HG03064 (cell line): ENCODE results near the gene TANGO6.
"Not testable (repeated sequence)": the region's sequence is repeated elsewhere in the genome, so short reads cannot be mapped to it uniquely, and the experiment has no call there.

Source experiments
- ATAC-seq: cut with Tn5 transposase; IDR thresholded peaks from one replicate; pipeline ENCODE4 v1.9.1; 2021; ENCODE audit warnings: low read depth; ENCODE audit not compliant: unreplicated experiment

The TANGO6 gene

DNA sequence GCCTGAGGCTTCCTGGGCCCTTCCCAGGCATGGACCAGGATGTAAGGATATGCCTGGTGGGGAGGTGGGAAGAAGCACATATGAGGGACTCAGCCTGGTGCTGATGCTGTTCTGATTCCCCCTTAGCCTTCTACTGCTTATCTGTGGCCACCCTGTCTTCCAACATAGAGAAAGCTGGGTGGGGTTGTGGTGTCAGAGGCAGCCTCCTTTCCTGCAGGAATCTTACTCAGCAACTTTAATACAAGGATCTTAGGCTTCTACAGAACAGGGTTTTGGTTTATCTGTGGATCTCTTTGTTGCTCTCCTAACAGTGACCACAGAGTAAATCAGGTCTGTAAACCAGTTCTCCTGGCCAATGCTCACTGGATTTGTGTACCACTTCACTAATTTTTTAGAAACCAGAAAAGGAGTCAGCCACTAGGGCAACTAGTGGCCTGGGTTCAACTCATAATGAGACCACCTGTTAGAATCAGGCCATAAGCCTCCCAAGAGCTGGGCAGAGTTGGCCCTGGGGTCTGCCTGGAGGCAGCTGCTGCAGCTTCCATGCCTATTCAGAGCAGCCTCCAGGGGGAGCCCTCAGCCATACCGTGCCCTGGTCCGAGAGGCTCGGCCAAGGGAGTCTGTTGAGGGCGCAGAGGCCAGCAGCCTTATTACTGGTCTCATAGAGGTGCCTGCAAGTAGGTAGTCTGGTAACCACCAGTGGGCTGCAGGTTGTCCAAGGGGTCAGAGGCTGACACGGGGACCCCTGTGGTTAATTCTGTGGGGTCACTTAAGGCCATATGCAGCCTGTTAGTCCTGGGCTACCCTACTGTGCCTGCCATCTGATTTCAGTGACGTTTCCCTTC, 269.2 kb downstream of the TANGO6 start:
- ATAC-seq = no peak

GRCh38 chr16:69113216-69113615, 269.9 kb downstream of the TANGO6 start:
- ATAC-seq = no peak

DNA sequence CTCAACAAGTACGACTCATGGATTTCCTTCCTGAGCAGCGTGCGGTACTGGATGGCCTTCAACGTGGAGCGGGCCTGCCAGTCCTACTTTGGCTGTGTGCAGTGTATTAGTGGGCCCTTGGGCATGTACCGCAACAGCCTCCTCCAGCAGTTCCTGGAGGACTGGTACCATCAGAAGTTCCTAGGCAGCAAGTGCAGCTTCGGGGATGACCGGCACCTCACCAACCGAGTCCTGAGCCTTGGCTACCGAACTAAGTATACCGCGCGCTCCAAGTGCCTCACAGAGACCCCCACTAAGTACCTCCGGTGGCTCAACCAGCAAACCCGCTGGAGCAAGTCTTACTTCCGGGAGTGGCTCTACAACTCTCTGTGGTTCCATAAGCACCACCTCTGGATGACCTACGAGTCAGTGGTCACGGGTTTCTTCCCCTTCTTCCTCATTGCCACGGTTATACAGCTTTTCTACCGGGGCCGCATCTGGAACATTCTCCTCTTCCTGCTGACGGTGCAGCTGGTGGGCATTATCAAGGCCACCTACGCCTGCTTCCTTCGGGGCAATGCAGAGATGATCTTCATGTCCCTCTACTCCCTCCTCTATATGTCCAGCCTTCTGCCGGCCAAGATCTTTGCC, 271.1 kb downstream of the TANGO6 start:
- ATAC-seq = no peak

- ATAC-seq = no peak
These were observed 271.6 kb downstream of the TANGO6 start for GRCh38 chr16:69114976-69115355.

- ATAC-seq = no peak
These were observed 272.0 kb downstream of the TANGO6 start for GRCh38 chr16:69115361-69115760.

DNA sequence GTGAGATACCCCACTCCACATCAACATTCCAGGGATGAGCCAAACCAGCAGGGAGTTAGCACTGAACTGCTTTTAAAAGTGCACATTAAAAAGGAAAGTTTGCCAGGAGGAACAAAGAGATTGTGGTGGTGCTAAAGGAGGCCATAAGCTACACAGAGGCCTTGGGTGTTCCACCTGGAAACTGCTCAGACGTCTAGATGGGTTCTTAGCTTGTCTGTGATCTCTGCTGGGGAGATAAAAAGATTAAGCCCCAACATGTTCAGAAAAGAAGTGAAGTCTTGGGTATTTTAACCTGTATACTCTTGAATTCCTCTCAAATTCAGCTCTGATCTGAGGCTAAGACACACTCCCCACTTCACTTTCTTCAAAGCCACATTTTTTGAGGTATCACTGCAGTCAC, 272.5 kb downstream of the TANGO6 start:
- no peak for ATAC-seq

- ATAC-seq = no peak
These were observed 273.0 kb downstream of the TANGO6 start for GRCh38 chr16:69116256-69116875.

- no peak for ATAC-seq
These were observed 273.6 kb downstream of the TANGO6 start for GRCh38 chr16:69116906-69117305.

DNA sequence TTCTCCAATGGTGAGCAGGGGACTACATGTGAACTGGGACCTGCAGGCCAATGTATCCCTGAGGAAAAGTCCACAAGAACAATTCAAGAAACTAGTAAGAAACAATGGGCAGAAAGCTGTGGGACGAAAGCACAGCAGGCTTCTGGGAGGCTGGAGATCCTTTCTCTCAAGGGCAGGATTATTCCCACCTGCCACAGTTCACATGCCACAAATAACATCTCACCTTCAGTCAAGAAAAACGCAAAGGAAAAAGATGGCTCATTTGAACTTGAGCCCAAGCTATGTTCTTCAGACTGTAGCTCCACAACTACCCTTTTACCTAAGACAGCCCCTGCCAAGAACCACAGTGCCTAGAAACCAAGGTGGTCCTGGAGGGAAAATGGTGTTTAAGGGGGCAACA, 275.1 kb downstream of the TANGO6 start:
- ATAC-seq = no peak

DNA sequence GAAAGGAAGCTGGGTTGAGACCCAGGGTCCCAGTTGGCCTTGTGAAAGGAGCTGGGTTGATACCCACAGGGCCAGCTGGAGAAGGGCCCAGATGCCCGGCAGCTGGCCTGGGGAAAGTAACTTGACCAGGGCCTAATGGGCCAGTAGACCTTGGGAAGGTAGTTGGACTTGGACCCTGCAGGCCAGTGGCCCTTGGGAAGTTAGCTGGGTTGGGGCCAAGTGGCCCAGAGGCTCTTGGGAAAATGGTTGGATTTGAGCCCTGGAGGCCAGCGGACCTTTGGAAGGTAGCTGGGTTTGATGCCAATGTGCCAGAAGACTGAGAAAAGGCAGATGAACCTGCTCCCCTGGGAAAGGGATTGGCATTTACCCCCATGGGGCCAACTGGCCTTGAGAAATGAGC, 275.7 kb downstream of the TANGO6 start:
- ATAC-seq = no peak

- ATAC-seq = no peak
These were observed 276.2 kb downstream of the TANGO6 start for GRCh38 chr16:69119536-69119935.

DNA sequence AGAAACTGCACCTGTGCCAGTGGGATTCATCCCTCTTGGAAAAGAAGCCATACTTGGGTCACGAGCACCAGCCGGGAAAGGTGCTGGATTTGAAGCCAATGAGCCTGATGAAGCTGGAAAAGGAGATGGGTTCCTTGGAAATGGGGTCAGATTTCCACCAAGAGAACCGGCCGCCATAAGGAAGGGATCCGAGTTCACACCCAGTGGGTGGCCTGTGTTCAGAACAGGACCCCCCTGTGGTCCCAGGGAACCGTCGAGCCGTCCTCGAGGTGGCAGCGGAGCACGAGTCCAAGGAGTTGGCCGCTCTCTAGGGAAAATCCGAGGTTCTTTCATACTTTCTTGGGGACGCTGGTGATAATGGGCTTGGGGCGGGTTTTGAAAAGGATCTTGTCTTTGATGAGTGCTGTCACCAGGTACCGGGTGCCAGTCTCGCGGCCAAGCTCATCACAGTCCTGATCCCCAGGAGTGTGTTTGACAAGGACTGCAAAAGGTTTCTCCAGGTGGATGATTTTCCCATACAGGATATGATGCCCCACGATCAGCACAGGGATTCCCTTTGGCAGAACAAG, 276.8 kb downstream of the TANGO6 start:
- ATAC-seq = no peak

GRCh38 chr16:69123910-69124309, 280.6 kb downstream of the TANGO6 start:
- ATAC-seq = no peak

DNA sequence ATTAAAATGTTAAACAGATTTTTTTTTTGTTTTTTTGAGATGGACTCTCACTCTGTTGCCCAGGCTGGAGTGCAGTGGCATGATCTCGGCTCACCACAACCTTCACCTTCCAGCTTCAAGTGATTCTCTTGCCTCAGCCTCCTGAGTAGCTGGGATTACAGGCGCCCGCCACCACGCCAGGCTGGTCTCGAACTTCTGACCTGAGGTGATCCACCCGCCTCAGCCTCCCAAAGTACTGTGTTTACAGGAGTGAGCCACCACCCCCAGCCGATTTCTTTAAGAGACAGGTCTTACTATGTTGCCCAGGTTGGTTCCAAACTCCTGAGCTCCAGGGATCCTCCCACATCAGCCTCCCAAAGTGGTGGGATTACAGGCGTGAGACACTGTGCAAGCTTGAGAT, 281.1 kb downstream of the TANGO6 start:
- ATAC-seq = not testable (repeated sequence)

DNA sequence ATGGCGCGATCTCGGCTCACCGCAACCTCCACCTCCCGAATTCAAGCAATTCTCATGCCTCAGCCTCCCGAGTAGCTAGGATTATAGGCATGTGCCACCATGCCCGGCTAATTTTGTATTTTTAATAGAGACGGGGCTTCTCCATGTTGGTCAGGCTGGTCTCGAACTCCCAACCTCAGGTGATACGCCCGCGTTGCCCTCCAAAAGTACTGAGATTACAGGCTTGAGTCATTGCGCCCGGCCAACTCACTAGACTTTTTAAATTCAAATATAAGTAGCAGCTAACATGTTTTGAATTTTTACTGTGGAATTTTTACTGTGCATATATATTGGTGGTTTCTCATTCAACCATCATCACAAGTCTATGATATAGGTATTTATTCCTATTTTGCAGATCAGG, 281.6 kb downstream of the TANGO6 start:
- not testable (repeated sequence) for ATAC-seq

GRCh38 chr16:69126221-69126620, 282.9 kb downstream of the TANGO6 start:
- ATAC-seq = no peak

DNA sequence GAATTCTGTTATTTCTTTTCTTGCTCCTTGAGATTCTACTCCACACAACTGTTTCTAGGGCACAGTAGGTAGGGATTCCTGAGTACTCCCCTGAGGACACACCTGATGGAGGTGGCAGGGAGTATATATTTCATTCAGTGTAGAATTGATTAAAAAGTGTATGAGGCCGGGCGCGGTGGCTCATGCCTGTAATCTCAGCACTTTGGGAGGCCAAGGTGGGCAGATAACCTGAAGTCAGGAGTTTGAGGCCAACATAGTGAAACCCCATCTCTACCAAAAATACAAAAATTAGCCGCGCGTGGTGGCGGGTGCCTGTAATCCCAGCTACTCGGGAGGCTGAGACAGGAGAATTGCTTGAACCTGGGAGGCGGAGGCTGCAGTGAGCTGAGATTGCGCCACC, 283.5 kb downstream of the TANGO6 start:
- ATAC-seq = not testable (repeated sequence)

DNA sequence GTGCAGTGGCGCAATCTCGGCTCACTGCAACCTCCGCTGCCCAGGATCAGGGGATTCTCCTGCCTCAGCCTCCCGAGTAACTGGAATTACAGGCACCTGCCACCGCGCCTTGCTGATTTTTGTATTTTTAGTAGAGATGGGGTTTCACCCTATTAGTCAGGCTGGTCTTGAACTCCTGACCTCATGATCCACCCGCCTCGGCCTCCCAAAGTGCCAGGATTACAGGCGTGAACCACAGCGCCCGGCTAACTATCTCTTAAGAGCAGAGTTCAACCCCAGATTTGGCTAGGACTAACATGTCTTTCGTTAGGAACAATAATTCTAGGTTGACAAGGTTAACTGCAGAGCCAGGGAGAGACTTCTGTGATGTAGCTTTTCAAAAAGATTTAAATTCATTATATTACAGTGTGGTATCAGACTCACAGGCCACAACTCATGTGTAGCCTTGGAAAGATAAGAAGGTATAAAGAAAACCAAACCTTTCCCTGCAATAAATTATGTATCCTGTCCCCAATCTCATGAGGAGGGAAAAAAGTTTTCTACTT, 284.7 kb downstream of the TANGO6 start:
- ATAC-seq = no peak

DNA sequence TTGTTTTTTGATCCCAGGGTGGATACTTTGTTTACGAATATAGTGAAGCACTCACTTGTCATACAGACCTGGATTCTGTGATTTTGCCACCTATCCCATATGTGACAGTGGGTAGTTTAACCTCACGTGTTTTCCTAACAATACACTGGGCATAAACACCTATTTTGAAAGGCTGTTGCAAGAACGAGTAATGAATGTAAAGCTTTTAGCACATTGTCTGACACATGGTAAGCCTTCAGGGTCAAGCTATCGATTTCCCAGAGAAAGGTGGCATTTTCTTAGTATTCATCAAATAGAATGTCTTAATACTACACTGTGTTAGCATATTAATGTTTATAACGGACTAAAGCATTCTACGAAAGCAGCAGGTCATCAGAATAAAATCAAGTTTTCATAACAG, 287.1 kb downstream of the TANGO6 start:
- no peak for ATAC-seq

- no peak for ATAC-seq
These were observed 288.0 kb downstream of the TANGO6 start for GRCh38 chr16:69131167-69131838.
